ENCODE results near the gene EEIG1. TPM values are rescaled to one million over a fixed set of nuclear protein-coding genes. Genes with fewer than 3 reads are reported as not detected.

Gene EEIG1
- total and polyA plus RNA-seq, 2 experiments from 2014 or later: 11.2 to 22.4 TPM

DNA sequence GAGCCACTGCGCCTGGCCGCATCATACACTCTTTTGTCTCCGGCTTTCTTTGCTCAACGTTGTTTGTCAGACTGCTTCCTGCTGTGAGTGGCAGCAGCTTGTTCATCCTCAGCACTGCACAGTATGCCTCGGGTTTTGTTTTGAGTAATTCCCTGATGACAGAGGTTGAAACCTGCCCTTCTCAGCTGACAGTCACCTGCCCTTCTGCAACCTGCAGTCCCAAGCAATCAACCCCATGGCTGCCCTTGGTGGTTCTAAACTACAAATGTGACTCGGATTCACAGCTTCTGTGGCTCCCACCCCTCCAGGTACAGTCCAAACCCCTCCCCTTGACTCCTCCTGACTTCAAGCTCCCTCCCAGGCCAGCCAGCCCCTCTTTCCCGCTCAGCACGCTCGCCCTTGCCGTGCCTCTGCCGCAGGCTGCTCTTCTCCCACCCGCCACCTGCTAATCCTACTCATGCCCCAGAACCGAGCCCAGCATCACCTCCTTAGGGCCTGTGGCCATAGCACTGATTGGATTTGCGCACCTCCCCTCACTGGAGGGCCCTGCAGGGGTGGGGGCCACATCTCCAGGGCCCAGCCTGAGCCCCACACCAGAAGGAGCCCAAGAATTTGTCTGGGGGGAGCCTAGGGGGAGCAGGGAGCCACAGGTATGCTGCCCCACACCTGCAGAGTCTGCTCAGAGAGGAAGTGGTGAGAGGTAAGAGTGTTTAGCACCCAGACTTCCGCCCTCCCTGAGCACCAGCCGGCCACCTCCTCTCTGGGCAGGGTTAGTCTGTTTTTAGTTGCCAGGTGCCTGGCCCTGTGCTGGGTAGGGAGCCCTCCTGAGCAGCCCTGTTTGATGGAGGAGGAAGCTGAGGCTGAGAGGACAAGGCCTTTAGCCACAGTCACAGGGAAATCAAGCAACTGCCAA, 10.1 kb downstream of the EEIG1 start:
- peak; percentile 11 for ATAC-seq
- Mint-ChIP-seq H3K27ac (peak overlapping the region; percentile 87), H3K36me3 (ENCODE audit: low read depth) (peaks cover 3% of the 10 kb centered on the region; the same call in 2 of the 3 replicates), H3K9me3 (no peaks in the 10 kb centered on the region), H3K27me3 (ENCODE audit: insufficient read depth, low read depth, poor library complexity) (peaks cover 18% of the 10 kb centered on the region), H3K4me1 (peaks cover 88% of the 10 kb centered on the region), H3K4me3 (peak overlapping the region; percentile 46; the same call in 1 of the 3 replicates)
- Histone ChIP-seq H3F3A (replicated peaks; ENCODE audit: low read depth) (no peaks in the 10 kb centered on the region), H4K20me1 (replicated peaks; ENCODE audit: insufficient read depth) (peaks cover 19% of the 10 kb centered on the region), H2AFZ (no peak overlapping the region), H3K79me2 (replicated peaks; ENCODE audit: insufficient read depth) (peaks cover 99% of the 10 kb centered on the region), H3K27me3 (ENCODE audit: insufficient read depth) (no peaks in the 10 kb centered on the region), H3K4me3 (no peak overlapping the region), H3K27ac (ENCODE audit: low read depth) (peak overlapping the region; percentile 72; the same call in 1 of the 2 replicates), H3K4me2 (peak overlapping the region; percentile 32; the same call in 1 of the 2 replicates), H3K9me2 (ENCODE audit: insufficient read depth) (no peaks in the 10 kb centered on the region), H3K4me1 (ENCODE audit: insufficient read depth) (peaks cover 36% of the 10 kb centered on the region), H3K36me3 (ENCODE audit: insufficient read depth) (no peaks in the 10 kb centered on the region)
- no peak for TF ChIP-seq STAT1 (IDR thresholded peaks at IDR 0.05; ENCODE audit: unreplicated experiment)
- no peak for TF ChIP-seq ZNF114 (CRISPR knock-in tag; IDR thresholded peaks at IDR 0.05)
- TF ChIP-seq, protein P1, sequence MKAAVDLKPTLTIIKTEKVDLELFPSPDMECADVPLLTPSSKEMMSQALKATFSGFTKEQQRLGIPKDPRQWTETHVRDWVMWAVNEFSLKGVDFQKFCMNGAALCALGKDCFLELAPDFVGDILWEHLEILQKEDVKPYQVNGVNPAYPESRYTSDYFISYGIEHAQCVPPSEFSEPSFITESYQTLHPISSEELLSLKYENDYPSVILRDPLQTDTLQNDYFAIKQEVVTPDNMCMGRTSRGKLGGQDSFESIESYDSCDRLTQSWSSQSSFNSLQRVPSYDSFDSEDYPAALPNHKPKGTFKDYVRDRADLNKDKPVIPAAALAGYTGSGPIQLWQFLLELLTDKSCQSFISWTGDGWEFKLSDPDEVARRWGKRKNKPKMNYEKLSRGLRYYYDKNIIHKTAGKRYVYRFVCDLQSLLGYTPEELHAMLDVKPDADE (IDR thresholded peaks at IDR 0.05): no peak
- TF ChIP-seq, protein P2, sequence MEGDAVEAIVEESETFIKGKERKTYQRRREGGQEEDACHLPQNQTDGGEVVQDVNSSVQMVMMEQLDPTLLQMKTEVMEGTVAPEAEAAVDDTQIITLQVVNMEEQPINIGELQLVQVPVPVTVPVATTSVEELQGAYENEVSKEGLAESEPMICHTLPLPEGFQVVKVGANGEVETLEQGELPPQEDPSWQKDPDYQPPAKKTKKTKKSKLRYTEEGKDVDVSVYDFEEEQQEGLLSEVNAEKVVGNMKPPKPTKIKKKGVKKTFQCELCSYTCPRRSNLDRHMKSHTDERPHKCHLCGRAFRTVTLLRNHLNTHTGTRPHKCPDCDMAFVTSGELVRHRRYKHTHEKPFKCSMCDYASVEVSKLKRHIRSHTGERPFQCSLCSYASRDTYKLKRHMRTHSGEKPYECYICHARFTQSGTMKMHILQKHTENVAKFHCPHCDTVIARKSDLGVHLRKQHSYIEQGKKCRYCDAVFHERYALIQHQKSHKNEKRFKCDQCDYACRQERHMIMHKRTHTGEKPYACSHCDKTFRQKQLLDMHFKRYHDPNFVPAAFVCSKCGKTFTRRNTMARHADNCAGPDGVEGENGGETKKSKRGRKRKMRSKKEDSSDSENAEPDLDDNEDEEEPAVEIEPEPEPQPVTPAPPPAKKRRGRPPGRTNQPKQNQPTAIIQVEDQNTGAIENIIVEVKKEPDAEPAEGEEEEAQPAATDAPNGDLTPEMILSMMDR (conservative IDR thresholded peaks at IDR 0.05; ENCODE audit: low read depth in 2 of 2): no peak
- no peak for TF ChIP-seq EZH2phosphoT487 (IDR thresholded peaks at IDR 0.05; ENCODE audit: unreplicated experiment)
- no peak for TF ChIP-seq POLR2AphosphoS5 (IDR thresholded peaks at IDR 0.05; ENCODE audit: low read depth)
- TF ChIP-seq NANOG (IDR thresholded peaks at IDR 0.05; ENCODE audit: borderline replicate concordance): no peak
- TF ChIP-seq, protein P3, sequence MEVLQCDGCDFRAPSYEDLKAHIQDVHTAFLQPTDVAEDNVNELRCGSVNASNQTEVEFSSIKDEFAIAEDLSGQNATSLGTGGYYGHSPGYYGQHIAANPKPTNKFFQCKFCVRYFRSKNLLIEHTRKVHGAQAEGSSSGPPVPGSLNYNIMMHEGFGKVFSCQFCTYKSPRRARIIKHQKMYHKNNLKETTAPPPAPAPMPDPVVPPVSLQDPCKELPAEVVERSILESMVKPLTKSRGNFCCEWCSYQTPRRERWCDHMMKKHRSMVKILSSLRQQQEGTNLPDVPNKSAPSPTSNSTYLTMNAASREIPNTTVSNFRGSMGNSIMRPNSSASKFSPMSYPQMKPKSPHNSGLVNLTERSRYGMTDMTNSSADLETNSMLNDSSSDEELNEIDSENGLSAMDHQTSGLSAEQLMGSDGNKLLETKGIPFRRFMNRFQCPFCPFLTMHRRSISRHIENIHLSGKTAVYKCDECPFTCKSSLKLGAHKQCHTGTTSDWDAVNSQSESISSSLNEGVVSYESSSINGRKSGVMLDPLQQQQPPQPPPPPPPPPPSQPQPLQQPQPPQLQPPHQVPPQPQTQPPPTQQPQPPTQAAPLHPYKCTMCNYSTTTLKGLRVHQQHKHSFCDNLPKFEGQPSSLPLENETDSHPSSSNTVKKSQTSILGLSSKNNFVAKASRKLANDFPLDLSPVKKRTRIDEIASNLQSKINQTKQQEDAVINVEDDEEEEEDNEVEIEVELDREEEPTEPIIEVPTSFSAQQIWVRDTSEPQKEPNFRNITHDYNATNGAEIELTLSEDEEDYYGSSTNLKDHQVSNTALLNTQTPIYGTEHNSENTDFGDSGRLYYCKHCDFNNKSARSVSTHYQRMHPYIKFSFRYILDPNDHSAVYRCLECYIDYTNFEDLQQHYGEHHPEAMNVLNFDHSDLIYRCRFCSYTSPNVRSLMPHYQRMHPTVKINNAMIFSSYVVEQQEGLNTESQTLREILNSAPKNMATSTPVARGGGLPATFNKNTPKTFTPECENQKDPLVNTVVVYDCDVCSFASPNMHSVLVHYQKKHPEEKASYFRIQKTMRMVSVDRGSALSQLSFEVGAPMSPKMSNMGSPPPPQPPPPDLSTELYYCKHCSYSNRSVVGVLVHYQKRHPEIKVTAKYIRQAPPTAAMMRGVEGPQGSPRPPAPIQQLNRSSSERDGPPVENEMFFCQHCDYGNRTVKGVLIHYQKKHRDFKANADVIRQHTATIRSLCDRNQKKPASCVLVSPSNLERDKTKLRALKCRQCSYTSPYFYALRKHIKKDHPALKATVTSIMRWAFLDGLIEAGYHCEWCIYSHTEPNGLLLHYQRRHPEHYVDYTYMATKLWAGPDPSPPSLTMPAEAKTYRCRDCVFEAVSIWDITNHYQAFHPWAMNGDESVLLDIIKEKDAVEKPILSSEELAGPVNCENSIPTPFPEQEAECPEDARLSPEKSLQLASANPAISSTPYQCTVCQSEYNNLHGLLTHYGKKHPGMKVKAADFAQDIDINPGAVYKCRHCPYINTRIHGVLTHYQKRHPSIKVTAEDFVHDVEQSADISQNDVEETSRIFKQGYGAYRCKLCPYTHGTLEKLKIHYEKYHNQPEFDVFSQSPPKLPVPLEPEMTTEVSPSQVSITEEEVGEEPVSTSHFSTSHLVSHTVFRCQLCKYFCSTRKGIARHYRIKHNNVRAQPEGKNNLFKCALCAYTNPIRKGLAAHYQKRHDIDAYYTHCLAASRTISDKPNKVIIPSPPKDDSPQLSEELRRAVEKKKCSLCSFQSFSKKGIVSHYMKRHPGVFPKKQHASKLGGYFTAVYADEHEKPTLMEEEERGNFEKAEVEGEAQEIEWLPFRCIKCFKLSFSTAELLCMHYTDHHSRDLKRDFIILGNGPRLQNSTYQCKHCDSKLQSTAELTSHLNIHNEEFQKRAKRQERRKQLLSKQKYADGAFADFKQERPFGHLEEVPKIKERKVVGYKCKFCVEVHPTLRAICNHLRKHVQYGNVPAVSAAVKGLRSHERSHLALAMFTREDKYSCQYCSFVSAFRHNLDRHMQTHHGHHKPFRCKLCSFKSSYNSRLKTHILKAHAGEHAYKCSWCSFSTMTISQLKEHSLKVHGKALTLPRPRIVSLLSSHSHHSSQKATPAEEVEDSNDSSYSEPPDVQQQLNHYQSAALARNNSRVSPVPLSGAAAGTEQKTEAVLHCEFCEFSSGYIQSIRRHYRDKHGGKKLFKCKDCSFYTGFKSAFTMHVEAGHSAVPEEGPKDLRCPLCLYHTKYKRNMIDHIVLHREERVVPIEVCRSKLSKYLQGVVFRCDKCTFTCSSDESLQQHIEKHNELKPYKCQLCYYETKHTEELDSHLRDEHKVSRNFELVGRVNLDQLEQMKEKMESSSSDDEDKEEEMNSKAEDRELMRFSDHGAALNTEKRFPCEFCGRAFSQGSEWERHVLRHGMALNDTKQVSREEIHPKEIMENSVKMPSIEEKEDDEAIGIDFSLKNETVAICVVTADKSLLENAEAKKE (CRISPR knock-in tag; IDR thresholded peaks at IDR 0.05): no peak
- no peak for TF ChIP-seq CREB1 (CRISPR knock-in tag; IDR thresholded peaks at IDR 0.05; ENCODE audit: low read depth)
- TF ChIP-seq EZH2 (IDR thresholded peaks at IDR 0.05; ENCODE audit: low read depth, unreplicated experiment): no peak
- no peak for TF ChIP-seq ZNF331 (CRISPR knock-in tag; IDR thresholded peaks at IDR 0.05; ENCODE audit: low read depth)
- no peak for TF ChIP-seq JUNB (IDR thresholded peaks at IDR 0.05; ENCODE audit: unreplicated experiment)
- TF ChIP-seq, protein P4, sequence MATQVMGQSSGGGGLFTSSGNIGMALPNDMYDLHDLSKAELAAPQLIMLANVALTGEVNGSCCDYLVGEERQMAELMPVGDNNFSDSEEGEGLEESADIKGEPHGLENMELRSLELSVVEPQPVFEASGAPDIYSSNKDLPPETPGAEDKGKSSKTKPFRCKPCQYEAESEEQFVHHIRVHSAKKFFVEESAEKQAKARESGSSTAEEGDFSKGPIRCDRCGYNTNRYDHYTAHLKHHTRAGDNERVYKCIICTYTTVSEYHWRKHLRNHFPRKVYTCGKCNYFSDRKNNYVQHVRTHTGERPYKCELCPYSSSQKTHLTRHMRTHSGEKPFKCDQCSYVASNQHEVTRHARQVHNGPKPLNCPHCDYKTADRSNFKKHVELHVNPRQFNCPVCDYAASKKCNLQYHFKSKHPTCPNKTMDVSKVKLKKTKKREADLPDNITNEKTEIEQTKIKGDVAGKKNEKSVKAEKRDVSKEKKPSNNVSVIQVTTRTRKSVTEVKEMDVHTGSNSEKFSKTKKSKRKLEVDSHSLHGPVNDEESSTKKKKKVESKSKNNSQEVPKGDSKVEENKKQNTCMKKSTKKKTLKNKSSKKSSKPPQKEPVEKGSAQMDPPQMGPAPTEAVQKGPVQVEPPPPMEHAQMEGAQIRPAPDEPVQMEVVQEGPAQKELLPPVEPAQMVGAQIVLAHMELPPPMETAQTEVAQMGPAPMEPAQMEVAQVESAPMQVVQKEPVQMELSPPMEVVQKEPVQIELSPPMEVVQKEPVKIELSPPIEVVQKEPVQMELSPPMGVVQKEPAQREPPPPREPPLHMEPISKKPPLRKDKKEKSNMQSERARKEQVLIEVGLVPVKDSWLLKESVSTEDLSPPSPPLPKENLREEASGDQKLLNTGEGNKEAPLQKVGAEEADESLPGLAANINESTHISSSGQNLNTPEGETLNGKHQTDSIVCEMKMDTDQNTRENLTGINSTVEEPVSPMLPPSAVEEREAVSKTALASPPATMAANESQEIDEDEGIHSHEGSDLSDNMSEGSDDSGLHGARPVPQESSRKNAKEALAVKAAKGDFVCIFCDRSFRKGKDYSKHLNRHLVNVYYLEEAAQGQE (IDR thresholded peaks at IDR 0.05; ENCODE audit: unreplicated experiment): no peak
- no peak for DNase-seq (ENCODE audit: low spot score)
